ENCODE data around the gene PXDN.

DNA sequence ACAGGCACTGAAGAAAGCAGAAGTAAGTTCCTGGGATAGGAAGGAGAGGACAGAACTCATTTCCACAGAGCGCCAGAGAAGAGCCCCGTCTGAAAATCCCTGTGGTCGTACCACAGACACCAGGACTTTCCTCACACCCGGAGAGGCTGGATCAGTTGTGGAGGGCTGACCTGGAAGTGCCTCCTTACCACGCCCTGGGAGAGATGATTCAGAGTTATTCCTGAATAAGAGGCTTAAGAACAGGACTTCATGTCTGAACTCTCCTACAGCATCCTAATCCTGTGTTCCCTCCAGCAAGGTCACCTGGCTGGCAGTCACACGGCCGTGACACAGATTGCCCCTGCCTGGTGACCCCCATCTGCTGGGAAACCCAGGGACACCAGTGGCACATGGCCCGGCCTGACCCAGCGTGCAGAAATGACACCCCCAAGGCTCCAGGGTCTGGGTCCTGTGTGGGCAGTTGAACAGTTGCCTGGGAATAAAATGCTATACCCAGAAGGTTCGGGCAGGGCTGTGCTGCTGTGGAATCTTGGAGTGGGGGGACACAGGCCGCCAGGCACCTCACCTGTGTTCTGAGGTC is 105.9 kb downstream of the PXDN start:
- TF ChIP-seq, protein P1, sequence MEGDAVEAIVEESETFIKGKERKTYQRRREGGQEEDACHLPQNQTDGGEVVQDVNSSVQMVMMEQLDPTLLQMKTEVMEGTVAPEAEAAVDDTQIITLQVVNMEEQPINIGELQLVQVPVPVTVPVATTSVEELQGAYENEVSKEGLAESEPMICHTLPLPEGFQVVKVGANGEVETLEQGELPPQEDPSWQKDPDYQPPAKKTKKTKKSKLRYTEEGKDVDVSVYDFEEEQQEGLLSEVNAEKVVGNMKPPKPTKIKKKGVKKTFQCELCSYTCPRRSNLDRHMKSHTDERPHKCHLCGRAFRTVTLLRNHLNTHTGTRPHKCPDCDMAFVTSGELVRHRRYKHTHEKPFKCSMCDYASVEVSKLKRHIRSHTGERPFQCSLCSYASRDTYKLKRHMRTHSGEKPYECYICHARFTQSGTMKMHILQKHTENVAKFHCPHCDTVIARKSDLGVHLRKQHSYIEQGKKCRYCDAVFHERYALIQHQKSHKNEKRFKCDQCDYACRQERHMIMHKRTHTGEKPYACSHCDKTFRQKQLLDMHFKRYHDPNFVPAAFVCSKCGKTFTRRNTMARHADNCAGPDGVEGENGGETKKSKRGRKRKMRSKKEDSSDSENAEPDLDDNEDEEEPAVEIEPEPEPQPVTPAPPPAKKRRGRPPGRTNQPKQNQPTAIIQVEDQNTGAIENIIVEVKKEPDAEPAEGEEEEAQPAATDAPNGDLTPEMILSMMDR (IDR thresholded peaks at IDR 0.05; ENCODE audit: extremely low read depth in 1 of 2, insufficient read depth in 1 of 2, low read depth in 1 of 2, low read length in 2 of 2), result no peak
- TF ChIP-seq POLR2A (IDR thresholded peaks at IDR 0.05; ENCODE audit: low read depth, low read length), result no peak
- no peak for TF ChIP-seq POLR2AphosphoS5 (IDR thresholded peaks at IDR 0.05; ENCODE audit: insufficient read depth, low read depth, low read length)
